Adipose tissue (tissue), 3 donors: Measurements from ENCODE around the gene ZNF883. TPM values are rescaled to one million over a fixed set of nuclear protein-coding genes. Genes with fewer than 3 reads are reported as not detected.

Source experiments
- H3K27ac ChIP-seq: one replicate; pipeline ENCODE4 v1.5.1; 2013; ENCODE audit warnings: low read depth, low read length
- WGBS, 3 donors: extraction: QIAGEN DNeasy Blood & Tissue Kit; methylation state at CpG; one replicate each; pipeline ENCODE4 v1.1.7; 2013; 5-methylcytosine and 5-hydroxymethylcytosine counted together
- polyA plus RNA-seq, 3 donors: library from polyadenylated mRNA; stranded (reverse); fragments of 200-250 nt; gene quantifications; one replicate each; pipeline ENCODE4 v1.2.3, GENCODE V29; 2013
- donor health status: healthy with polysubstance abuse.
- donor health status: Bipolar disorder and iron deficiency.
- donor health status: healthy.

The ZNF883 gene
- polyA plus RNA-seq, 3 donors, result 0.54 to 1.2 (median 0.56) TPM

GRCh38 chr9:112933696-112934095 is 78.3 kb downstream of the ZNF883 start:
- 38 to 74% (median 67%) methylated on average over 2 of the region's 2 CpGs for WGBS, 3 donors

GRCh38 chr9:112925058-112925641 is 86.8 kb downstream of the ZNF883 start:
- no peak overlapping the region for H3K27ac ChIP-seq
- WGBS, 3 donors, result 22 to 34% (median 31%) methylated on average over 8 of the region's 8 CpGs

More at GRCh38 chr9:112933696-112934095, 78.3 kb downstream of the ZNF883 start:
- no peak overlapping the region for H3K27ac ChIP-seq

GRCh38 chr9:112921549-112921948 is 90.4 kb downstream of the ZNF883 start:
- WGBS, 3 donors, result 22 to 23% (median 23%) methylated on average over 3 of the region's 3 CpGs
- no peak overlapping the region for H3K27ac ChIP-seq

GRCh38 chr9:112917987-112918362 is 94.0 kb downstream of the ZNF883 start:
- WGBS, 3 donors, result 14 to 75% (median 56%) methylated on average over 1 of the region's 1 CpG
- H3K27ac ChIP-seq, result no peak overlapping the region

GRCh38 chr9:112917047-112917986 is 94.7 kb downstream of the ZNF883 start:
- 50 to 78% (median 71%) methylated on average over 1 of the region's 1 CpG for WGBS, 3 donors
- no peak overlapping the region for H3K27ac ChIP-seq

- H3K27ac ChIP-seq, result no peak overlapping the region
- 57 to 70% (median 63%) methylated on average over 2 of the region's 2 CpGs for WGBS, 3 donors
These were observed 97.5 kb downstream of the ZNF883 start for GRCh38 chr9:112914524-112914923.

- H3K27ac ChIP-seq, result no peak overlapping the region
- WGBS, 3 donors, result 87 to 95% (median 90%) methylated on average over 4 of the region's 4 CpGs
These were observed 98.7 kb downstream of the ZNF883 start for GRCh38 chr9:112913326-112913725.

GRCh38 chr9:112912636-112913035 is 99.4 kb downstream of the ZNF883 start:
- 90 to 93% (median 91%) methylated on average over 3 of the region's 3 CpGs for WGBS, 3 donors
- no peak overlapping the region for H3K27ac ChIP-seq

- H3K27ac ChIP-seq, result no peak overlapping the region
- 62 to 86% (median 82%) methylated on average over 2 of the region's 2 CpGs for WGBS, 3 donors
These were observed 100.3 kb downstream of the ZNF883 start for GRCh38 chr9:112911736-112912135.

Other genes with a start within 250 kb of the ZNF883 start
- under 1 TPM; 0.05 to 0.67 (median 0.42) TPM for gene SLC46A2, start 121.3 kb downstream of the ZNF883 start, polyA plus RNA-seq
- gene ZFP37, start 44.5 kb upstream of the ZNF883 start, polyA plus RNA-seq, result 1 to 10 TPM in 2 of 3 donors, under 1 TPM in 1; 0.70 to 1.3 (median 1.2) TPM
- gene SLC31A2, start 138.8 kb upstream of the ZNF883 start, polyA plus RNA-seq, result 10 to 100 TPM; 16.6 to 32.0 (median 19.9) TPM
- 10 to 100 TPM in 2 of 3 donors, 1 to 10 TPM in 1; 7.9 to 13.9 (median 12.9) TPM for gene FKBP15, start 209.1 kb upstream of the ZNF883 start, polyA plus RNA-seq
- gene SLC31A1, start 209.4 kb upstream of the ZNF883 start, polyA plus RNA-seq, result 10 to 100 TPM in 1 of 3 donors, 1 to 10 TPM in 2; 6.4 to 13.7 (median 8.0) TPM